NCI-H524 treated with DMSO at 0.1 percent for 48 hours (cell line): ENCODE data around the gene DDX47.
A peak's percentile ranks its signal among the peaks of the same experiment; 100 is the strongest.
"Not testable (repeated sequence)": the region's sequence is repeated elsewhere in the genome, so short reads cannot be mapped to it uniquely, and the experiment has no call there.

ENCODE experiments used
- DNase-seq: peaks from one replicate; lab custom pipeline; 2025; lab: John Stamatoyannopoulos, UW

DDX47 gene

GRCh38 chr12:12823300-12823699 lies 10.2 kb downstream of the DDX47 start:
- no peak for DNase-seq

DNA sequence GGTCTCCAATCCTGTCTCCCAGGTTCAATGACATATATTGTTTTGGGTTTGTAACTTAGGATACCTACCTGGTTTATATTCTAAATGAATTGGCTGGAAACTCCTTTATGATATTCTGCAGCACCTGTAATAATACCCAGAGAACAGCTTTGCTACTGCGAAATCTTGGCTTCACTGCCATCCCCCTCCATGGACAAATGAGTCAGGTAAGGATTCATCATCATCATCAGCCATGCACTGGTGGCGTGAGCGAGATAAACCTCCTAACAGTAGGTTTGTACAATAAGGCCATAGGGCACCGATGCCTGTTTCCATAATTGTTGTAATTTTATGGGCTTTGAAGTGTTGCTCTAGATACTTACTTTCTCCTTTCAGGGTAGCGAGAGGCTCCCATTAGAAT lies 10.7 kb downstream of the DDX47 start:
- DNase-seq = no peak

- DNase-seq = no peak
These were observed 22.4 kb downstream of the DDX47 start for GRCh38 chr12:12835378-12836146.

DNA sequence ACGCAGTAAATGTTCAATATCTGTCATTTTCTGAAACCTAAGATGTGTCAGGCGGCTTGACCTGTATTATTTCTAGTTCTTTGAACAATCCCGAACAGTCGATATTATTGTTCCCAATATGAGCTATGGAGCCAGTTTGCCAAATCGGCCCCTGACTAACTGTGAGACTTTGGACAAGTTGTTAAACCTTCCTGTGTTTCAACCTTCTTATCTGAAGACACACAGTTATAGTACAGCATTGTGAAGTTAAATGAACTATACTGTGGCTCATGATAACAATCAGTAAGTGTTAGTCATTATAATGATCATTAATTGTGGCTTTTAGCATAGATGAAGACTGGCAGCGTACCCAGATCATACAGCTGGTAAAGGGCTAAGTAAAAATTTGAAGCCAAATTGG lies 23.4 kb downstream of the DDX47 start:
- DNase-seq = no peak

- no peak for DNase-seq
These were observed 24.1 kb downstream of the DDX47 start for GRCh38 chr12:12837025-12837812.

GRCh38 chr12:12837813-12838153 lies 24.6 kb downstream of the DDX47 start:
- DNase-seq = no peak

DNA sequence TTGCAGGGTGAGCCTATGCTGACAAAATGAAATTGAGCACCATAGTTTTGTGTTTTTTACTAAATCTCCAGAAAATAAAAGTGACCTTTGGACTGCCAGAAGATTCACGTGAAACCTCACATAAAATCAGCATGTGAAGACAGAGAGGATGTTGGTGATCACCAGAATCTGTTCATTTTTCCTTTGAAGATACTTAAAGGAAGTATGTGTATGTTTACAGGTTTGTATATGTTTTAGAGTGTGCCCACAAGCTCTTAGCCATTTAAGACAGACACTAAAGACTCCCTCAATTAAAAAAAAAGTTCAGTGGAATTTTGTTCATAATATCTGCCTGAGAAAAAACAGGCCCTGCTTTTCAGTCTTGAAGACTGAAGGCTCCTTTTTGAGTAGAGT lies 25.9 kb downstream of the DDX47 start:
- no peak for DNase-seq

- DNase-seq = not testable (repeated sequence)
These were observed 26.3 kb downstream of the DDX47 start for GRCh38 chr12:12839439-12839838.

GRCh38 chr12:12839873-12840579 lies 26.9 kb downstream of the DDX47 start:
- no peak for DNase-seq

DNA sequence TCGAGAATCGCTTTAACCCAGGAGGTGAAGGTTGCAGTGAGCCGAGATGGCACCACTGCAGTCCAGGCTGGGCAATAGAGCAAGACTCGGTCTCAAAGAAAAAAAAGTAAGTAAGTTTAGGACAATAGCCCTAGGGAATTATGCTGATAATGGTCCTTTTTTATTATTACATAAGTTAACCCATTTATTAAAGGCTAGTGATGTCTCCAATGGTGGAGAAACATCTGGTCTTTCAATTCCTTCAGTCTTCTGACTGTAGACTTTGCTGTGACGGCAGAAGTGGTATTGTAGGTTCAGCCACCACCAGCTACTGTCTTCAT lies 27.4 kb downstream of the DDX47 start:
- DNase-seq = no peak

- DNase-seq = not testable (repeated sequence)
These were observed 28.3 kb downstream of the DDX47 start for GRCh38 chr12:12841428-12841827.

GRCh38 chr12:12845794-12846243 lies 32.7 kb downstream of the DDX47 start:
- DNase-seq = no peak

DNA sequence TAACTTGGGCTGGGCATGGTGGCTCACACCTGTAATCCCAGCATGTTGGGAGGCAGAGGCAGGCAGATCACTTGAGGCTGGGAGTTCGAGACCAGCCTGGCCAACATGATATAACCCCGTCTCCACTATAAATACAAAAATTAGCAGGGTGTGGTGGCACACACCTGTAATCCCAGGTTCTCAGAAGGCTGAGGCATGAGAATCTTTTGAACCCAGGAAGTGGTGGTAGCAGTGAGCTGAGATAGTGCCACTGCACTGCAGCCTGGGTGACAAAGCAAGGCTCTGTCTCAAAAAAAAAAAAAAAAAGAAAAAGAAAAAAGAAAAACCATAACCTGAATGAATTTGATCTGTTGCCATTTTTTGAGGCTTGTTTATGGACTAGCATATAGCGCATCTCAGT lies 33.6 kb downstream of the DDX47 start:
- DNase-seq = not testable (repeated sequence)

- no peak for DNase-seq
These were observed 40.3 kb downstream of the DDX47 start for GRCh38 chr12:12853435-12853834.

DNA sequence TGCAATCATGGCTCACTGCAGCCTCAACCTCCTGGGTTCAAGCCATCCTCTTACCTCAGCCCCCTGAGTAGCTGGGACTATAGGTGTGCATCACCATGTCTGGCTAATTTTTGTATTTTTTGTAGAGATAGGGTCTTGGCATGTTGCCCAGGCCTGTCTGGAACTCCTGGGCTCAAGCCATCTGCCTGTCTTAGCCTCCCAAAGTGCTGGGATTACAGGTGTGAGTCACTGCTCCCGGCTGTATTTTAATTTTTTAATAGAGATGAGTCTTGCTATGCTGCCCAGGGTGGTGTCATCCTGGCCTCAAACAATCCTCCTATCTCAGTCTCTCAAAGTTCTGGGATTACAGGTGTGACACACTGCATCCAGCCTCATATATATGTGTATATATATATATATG lies 46.5 kb downstream of the DDX47 start:
- peak; percentile 8 for DNase-seq

- no peak for DNase-seq
These were observed 51.1 kb downstream of the DDX47 start for GRCh38 chr12:12864243-12864642.

DNA sequence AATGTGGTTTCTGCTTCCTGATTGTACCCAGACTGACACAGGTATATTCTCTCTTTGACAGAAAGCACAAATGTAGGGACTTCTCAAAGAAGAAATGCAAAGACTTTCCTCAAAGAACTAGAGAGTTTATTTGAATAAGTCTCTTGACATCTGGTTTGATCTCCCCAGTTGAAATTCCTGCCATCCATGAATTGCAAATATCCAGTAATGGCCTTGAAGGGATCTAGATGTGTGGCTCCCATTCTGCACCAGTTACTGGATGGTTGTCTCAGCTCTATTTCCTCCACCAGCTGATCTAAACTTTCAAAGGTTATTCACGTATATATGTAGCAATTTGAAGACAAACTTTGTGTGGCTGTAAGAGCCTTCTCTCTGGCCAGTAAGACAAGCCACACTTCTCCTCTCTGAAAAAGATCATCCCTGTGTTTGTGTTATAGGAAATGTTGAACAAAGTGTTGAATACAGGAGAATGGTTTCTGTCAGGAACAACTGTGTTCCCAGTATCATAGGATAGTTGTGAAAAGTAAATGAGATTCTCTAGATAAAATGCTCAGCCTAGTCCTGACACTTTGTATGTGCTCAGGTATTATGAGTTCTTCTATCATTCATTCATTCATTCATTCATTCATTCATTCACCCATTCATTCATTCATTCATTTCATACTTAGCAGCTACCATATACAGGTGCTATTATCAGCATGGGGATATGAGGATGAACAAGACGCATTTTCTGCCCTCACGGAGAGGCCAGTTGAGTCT lies 55.5 kb downstream of the DDX47 start:
- DNase-seq = no peak

DNA sequence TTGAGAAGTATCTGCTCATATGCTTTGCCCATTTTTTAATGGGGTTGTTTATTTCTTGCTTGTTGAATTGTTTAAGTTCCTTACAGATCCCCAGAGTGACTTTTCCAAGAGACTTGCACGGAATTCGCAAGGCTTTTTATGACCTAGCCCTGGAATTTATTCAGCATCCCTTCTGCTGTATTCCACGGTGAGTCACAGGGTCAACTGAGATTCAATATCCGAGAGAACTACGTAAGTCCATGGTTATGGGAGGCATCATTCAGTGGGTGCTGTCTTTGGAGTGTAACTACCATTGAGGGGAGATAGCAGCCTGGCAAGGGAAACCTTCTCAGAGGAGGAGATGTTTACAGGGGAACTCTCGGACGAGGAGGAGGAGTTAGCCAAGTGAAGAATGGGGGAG lies 57.3 kb downstream of the DDX47 start:
- DNase-seq = no peak

GRCh38 chr12:12871587-12872138 lies 58.5 kb downstream of the DDX47 start:
- no peak for DNase-seq

DNA sequence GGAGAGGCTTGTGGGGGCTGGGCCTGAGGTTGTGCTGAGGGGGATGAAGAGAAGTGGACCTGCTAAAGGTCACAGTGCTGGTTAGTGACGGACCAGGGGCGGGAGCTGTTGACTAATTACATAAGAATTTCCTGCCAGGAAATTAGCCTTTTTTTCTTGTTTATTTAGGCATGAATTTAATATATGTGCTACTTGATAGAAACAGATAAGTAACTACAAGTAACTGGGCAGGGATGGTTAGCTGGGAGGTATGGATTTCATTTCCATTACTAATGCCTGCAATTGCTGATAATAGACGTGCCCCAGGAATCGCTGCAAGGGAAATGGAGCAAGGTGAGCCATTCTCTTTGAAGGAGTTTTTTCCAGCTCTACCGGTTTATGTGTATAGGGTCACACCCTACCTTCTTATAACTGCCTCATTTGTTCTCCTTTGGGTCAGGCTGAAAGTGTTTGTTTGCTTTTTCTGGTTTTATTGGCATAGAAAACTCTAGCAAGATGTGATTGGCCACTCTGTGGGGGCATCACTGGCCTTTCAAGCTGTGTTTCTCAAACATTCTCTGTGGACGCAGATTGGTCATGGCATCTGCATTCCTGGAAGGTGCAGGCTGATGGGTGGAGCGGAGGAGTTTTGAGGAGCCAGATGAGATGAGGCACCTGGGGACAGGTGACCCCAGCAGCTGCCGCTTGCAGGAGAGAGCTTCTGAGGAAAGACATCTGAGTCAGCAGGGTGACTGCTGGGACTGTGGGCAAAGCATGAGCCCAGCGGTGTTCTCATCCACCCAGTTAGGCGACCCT lies 59.2 kb downstream of the DDX47 start:
- DNase-seq = no peak

GRCh38 chr12:12872934-12873275 lies 59.8 kb downstream of the DDX47 start:
- DNase-seq = no peak
